Activated CD8-positive, alpha-beta memory T cell treated with anti-CD3 and anti-CD28 coated beads, Interleukin-2, amount 50 U/mL, for 1 hour (primary cell): ENCODE results near the gene N4BP3.

Source experiments
- DNase-seq: peaks from one replicate; pipeline ENCODE4 v3.0.0-alpha.2; 2020; ENCODE audit errors: extremely low read depth

Gene N4BP3

DNA sequence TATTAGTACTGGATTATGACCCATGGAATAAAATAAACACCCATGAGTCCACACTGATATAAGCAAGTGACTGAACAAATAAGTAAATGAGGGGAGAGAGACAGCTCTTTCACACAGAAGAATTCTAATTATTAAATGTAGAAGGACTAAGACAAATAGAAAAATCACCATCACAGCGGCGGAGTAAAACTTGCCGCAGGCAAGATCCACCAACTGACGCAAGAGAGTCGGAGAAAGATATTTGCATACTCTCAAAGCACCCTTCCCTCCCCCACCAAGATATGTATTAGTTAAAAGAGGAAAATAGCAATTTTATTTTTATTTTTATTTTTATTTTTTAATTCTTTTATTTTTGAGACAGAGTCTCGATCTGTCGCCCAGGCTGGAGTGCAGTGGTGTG, 14.6 kb upstream of the N4BP3 start:
- DNase-seq: no peak

DNA sequence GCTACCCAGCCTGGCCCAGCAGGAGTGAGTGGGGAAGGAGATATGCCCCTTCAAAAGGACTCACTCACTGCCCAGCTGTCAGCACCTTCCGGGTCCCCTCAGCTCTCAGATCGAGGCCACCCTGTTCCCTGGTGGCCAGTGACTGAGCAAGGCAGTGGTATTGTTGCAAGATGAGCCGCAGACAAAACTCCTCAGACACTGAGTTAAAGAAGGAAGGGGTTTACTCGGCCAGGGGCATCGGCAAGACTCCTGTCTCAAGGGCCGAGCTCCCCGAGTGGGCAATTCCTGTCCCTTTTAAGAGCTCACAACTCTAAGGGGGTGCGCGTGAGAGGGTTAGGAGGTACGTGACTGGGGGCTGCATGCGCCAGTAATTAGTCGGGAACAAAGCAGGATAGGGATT, 9.7 kb upstream of the N4BP3 start:
- DNase-seq: no peak

GRCh38 chr5:178104492-178104891, 8.8 kb upstream of the N4BP3 start:
- DNase-seq: no peak

- DNase-seq: no peak
Measured at GRCh38 chr5:178106086-178106485, 7.2 kb upstream of the N4BP3 start.

GRCh38 chr5:178106556-178107239, 6.6 kb upstream of the N4BP3 start:
- DNase-seq: no peak

GRCh38 chr5:178107756-178108310, 5.5 kb upstream of the N4BP3 start:
- no peak for DNase-seq

GRCh38 chr5:178108446-178108845, 4.9 kb upstream of the N4BP3 start:
- no peak for DNase-seq

DNA sequence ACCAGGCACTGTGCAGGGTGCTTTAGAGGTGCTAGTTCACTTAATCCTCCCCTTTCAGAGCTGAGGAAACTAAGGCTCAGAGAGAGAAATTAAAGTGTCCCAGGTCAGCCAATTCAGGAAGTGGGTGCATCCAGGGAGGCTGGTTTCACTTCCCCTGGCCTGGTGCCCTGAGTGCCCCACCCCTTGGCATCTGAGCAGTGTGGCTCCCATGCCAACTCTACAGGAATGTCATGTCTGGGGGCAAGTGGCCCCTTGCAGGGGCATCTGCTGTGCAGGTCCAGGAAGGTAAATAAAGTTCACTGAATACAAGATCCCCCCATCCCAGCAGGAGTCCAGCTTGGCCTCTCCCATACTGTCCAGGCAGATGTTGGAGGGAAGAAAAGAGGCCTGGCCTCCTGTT, 4.4 kb upstream of the N4BP3 start:
- no peak for DNase-seq

DNA sequence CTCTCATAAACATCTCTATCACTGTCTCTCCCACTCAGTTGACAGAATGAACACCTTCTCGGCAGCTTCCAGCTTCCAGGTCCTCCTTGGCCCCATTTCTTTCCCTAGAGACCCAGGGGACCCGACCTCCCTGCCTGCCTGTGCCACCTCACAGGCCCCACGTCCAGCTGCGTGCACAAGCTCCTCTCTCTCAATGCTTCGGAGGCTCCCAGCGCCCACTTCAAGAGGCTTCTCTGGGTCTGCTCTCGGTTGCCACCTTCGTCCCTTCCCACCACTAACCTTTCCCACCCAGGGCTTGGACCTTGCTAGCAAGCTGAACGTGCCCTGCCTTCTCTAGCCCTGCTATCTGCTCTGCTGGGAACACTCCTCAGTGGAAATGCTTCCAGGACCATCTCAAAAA, 2.8 kb upstream of the N4BP3 start:
- DNase-seq: no peak

- no peak for DNase-seq
Measured at GRCh38 chr5:178111925-178112324, 1.4 kb upstream of the N4BP3 start.

GRCh38 chr5:178112545-178112944, 787 bp upstream of the N4BP3 start:
- no peak for DNase-seq

DNA sequence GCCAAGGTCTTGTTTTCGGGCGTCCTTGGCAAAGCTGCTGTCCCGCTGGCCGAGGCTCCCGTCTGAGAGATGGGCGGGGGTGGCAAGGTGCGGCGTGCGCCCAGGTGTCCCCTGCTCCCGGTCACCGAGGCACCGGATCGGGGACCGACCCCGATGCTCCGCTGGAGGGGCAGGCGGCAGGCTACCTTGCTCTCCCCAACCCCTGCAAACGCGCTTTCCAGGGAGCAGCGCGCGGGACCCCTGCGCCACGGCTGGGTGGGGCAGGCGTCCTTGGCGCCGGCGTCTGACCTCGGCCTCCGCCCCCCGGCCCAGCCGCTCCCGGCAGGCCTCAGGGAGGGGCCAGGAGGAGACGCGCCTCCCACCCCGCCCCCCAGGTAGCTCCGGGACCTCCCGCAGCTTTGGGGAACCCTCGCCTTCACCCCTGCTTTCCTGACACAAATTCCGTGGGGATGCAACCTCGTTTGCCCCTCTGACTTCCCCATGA, 551 bp downstream of the N4BP3 start:
- no peak for DNase-seq

DNA sequence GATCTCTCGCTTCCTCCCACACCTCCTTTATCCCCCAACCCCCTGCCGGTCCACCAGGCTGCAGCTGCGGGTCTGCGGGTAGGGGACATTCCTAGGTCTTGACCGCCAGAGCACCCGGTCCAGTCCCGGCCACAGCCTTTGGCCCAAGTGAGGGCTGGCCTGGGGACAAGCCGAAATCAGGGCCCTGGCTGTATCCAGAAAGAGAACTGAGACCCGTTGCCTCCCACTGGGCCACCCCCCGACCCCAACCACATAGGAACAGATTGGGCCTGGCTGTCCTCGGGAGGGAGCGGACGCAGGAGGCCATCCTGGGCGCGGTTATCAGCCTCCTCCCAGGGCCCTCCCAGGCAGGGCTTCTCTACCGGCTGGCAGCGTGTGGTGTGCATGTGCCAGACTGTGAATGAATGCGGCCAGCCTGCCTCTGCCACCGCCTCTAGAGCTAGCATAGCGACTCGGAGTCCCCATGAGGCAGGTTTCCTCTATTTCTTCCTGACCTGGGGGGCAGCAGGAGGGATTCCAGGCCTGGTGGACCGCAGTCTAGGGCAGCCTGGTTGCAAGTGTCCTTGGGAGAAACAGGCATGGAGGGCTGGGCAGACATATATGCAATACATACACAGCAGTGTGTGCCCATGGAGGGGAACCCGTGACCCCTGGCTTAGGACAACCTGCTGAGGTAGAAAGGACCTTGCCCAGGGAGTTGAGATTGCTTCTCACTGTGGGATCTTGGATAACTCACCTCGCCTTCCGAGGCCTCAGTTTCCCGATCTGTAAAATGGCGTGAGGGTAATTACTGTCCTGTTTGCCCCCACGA, 1.2 kb downstream of the N4BP3 start:
- DNase-seq: peak; percentile 42

DNA sequence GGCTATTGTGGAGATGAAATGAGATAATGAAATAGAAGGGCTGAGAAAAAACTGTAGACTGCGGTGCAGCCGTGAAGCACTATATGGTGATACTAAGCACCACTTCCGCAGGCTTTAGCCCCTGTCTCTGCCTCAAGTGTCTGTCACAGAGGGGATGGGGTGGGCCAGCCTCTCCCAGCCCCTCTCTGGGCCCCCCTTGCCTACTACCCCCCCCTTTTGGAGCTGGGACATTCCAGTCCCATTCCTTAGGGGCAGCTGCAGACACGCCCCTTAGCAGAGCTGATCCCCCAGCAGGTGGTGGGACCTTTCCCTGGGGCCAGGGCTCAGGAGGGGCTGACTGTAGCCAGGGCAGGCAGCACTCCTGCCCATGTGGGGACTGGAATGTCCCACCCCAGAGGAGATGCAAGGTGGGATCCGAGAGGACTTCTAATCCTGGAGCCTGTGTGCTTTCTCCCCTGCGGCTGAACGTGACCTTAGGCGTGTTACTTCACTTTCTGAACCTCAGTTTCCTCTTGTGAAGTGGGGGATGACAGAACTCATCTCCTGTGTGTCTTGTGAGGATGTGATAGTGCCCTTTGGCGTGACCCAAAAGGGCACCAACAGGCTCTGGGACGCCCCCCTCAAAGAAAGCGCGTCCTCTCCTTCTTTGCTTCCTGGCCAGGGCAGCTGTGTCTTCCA, 1.9 kb downstream of the N4BP3 start:
- no peak for DNase-seq

- DNase-seq: no peak
Measured at GRCh38 chr5:178115814-178116142, 2.4 kb downstream of the N4BP3 start.

- peak; percentile 72 for DNase-seq
Measured at GRCh38 chr5:178116143-178116885, 3.0 kb downstream of the N4BP3 start.

DNA sequence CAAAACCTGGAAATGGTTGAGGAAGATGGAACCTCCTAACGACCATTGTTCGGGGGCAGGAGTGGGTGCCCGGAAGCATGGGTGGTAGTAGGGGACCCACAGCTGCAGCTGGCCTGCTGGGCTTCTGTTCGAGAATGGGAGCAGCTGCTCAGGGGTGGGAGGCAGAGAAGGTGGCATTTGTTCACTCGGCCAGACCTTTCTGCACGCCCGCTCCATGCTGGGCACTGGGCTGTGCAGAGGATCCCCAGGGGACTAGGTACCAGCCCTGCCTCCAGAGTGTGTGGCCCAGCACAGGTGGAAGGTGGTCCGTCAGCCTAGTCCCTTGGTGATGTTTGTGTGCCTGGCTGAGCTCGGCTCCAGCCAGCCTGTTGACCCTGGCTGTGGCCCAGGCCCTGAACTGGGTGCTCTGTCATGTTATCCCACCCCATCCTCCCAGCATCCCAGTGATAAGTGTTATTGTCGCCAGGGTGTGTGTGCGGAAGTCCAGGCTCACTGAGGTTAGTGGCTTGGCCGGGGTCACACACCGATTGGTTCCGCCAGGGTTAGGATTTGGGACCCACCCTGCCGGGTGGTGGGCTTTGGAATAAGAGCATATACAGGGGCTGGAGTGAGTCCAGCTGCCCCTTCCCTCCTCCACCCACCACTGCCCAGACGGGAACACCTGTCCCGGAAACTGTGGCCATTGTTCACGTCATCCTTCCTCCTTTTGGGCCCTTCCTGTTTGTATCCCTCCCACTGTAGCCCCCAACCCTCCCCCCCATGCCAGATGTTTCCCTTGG, 4.8 kb downstream of the N4BP3 start:
- no peak for DNase-seq

DNA sequence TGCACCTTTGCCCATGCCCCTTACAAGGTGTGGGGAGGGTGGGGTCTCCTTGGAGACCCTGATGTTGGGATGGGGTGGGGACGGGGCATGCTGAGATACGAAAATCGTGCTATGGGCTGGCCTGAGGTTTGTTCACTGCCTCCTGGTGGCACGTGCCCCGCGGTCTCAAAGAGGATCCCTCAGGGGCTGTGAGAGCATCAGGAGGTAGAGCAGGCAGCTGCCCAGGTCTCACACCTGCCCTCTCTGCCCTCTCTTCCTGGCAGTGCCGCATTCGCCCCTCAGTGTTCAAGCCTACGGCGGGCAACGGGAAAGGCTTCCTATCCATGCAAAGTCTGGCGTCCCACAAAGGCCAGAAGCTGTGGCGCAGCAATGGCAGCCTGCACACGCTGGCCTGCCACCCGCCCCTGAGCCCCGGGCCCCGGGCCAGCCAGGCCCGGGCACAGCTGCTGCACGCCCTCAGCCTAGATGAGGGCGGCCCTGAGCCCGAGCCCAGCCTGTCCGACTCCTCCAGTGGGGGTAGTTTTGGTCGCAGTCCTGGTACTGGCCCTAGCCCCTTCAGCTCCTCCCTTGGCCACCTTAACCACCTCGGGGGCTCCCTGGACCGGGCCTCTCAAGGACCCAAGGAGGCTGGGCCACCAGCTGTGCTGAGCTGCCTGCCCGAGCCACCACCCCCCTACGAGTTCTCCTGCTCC, 6.7 kb downstream of the N4BP3 start:
- no peak for DNase-seq

DNA sequence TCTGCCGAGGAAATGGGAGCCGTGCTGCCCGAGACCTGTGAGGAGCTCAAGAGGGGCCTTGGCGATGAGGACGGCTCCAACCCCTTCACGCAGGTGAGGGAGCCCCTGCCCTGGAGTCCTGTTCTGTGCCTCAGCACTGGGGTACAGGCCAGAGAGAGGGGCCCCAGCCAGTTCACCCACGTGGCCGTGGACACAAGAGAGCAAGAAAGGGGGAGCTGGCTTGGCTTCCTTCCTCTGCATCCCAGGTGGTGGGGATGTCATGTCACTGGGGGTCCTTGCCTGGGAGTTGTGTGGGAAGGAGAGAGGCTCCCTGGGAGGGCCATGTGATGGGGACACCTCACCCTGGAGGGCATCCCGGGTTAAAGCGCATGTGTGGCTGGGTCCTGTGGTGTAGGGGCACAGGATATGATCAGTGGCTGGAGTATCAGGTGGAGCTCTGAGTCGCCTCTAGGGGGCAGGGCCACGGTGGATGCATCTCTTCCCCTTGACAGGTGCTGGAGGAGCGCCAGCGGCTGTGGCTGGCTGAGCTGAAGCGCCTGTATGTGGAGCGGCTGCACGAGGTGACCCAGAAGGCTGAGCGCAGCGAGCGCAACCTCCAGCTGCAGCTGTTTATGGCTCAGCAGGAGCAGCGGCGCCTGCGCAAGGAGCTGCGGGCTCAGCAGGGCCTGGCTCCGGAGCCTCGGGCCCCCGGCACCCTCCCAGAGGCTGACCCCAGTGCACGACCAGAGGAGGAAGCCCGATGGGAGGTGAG, 7.5 kb downstream of the N4BP3 start:
- peak; percentile 72 for DNase-seq
